K562 (cell line): ENCODE measurements around the gene ERVV-1. TPM values are rescaled to one million over a fixed set of nuclear protein-coding genes. Genes with fewer than 3 reads are reported as not detected.
A peak's percentile ranks its signal among the peaks of the same experiment; 100 is the strongest.

ENCODE experiments used
- ATAC-seq: fragments of 200-7000 bp; cut with Tn5 transposase; 3 replicates; pipeline ENCODE4 v1.9.1; 2020; ENCODE audit warnings: moderate library complexity
- Bru-seq: library from RNA; stranded (reverse); fragments of 400-500 nt; gene quantifications from one replicate; lab custom pipeline; 2021; lab: Mats Ljungman, UMichigan
- BruChase-seq, 2 experiments: library from RNA; stranded (reverse); fragments of 400-500 nt; gene quantifications; one replicate each; lab custom pipeline; 2021; lab: Mats Ljungman, UMichigan
- BruUV-seq: library from RNA; stranded (reverse); fragments of 400-500 nt; replicated peaks from 2 replicates; lab custom pipeline; 2021; lab: Mats Ljungman, UMichigan
- CTCF ChIA-PET: fragments of 300-600 bp; formaldehyde crosslinking; extraction: SDS; loops from one replicate; lab custom pipeline; 2021; ENCODE audit warnings: low intra/inter-chr PET ratio; lab: Yijun Ruan, JAX
- POLR2A ChIA-PET: fragments of 300-600, 350-650 bp; sonication (Branson Sonifier 250); formaldehyde crosslinking; extraction: SDS; loops from one replicate; lab custom pipeline; 2021; ENCODE audit warnings: antibody characterized with exemption, inconsistent platforms; lab: Yijun Ruan, JAX
- DNase-seq, 4 experiments: peaks; one replicate each; pipeline versions ENCODE4 v3.0.0 to v3.0.0-alpha.2; 2011 to 2018; ENCODE audit warnings: low spot score in 3 of 4, mixed read lengths in 3 of 4; ENCODE audit errors: extremely low read depth in 1 of 4
- FAIRE-seq: peaks from 2 replicates; lab custom pipeline; 2011; peaks lifted over from hg19 to GRCh38; lab: Jason Lieb, UNC
- H2AFZ ChIP-seq: 2 replicates; pipeline ENCODE4 v1.6.0; 2011; ENCODE audit warnings: low read depth, low read length, control low read depth, inconsistent platforms
- H3K27ac ChIP-seq: fragments of 200-600 bp; 3 replicates; pipeline ENCODE4 v1.8.0; 2011; ENCODE audit warnings: low read depth, mild to moderate bottlenecking, control low read depth, inconsistent platforms, low read length, moderate library complexity, mixed read lengths; ENCODE audit errors: extremely low read depth
- H3K27me3 ChIP-seq, 2 experiments: fragments of 300-600 bp in 1 of 2; 2 replicates in 1 of 2; 3 replicates in 1 of 2; pipeline versions ENCODE4 v1.6.0 to v1.8.0; 2011; ENCODE audit warnings: inconsistent platforms in 2 of 2, low read length in 2 of 2, mild to moderate bottlenecking in 1 of 2, mixed read lengths in 1 of 2, moderate library complexity in 1 of 2; ENCODE audit not compliant: control insufficient read depth in 2 of 2, insufficient read depth in 2 of 2
- H3K36me3 ChIP-seq: fragments of 300-600 bp; 3 replicates; pipeline ENCODE4 v1.8.0; 2011; ENCODE audit warnings: mild to moderate bottlenecking, low read length, inconsistent platforms; ENCODE audit not compliant: control insufficient read depth, insufficient read depth
- H3K4me1 ChIP-seq, 2 experiments: fragments of 200-600 bp in 1 of 2; replicated peaks in 1 of 2; 2 replicates in 1 of 2; 3 replicates in 1 of 2; pipeline versions ENCODE4 v1.5.1 to v1.8.0; 2011; ENCODE audit warnings: inconsistent platforms in 2 of 2, low read length in 2 of 2, mild to moderate bottlenecking in 1 of 2, mixed read lengths in 1 of 2, moderate library complexity in 1 of 2; ENCODE audit not compliant: control insufficient read depth in 2 of 2, insufficient read depth in 2 of 2
- H3K4me2 ChIP-seq: 2 replicates; pipeline ENCODE4 v1.6.1; 2011; ENCODE audit warnings: low read length, control low read depth, inconsistent platforms, mixed read lengths; ENCODE audit not compliant: insufficient read depth
- H3K4me3 ChIP-seq: fragments of 200-600 bp; sonication (generic), shearing (Covaris generic); 2 replicates; pipeline ENCODE4 v1.5.1; 2016; ENCODE audit warnings: control low read depth, inconsistent platforms
- H3K79me2 ChIP-seq: fragments of 200-600 bp; 3 replicates; pipeline ENCODE4 v1.8.0; 2011; ENCODE audit warnings: low read length, inconsistent platforms; ENCODE audit not compliant: control insufficient read depth, insufficient read depth
- H3K9ac ChIP-seq, 2 experiments: 2 replicates each; pipeline versions ENCODE4 v1.6.0 to v1.6.1; 2011; ENCODE audit warnings: low read depth in 2 of 2, low read length in 2 of 2, control low read depth in 1 of 2, inconsistent platforms in 1 of 2, mild to moderate bottlenecking in 1 of 2, mixed read lengths in 1 of 2; ENCODE audit not compliant: insufficient read depth in 1 of 2
- H3K9me1 ChIP-seq: one replicate; pipeline ENCODE4 v1.6.0; 2011; ENCODE audit warnings: inconsistent platforms, mild to moderate bottlenecking, low read length, moderate library complexity; ENCODE audit not compliant: control insufficient read depth, insufficient read depth
- H3K9me3 ChIP-seq: replicated peaks from 2 replicates; pipeline ENCODE4 v1.5.1; 2011; ENCODE audit warnings: low read depth, low read length, inconsistent platforms; ENCODE audit not compliant: control insufficient read depth, insufficient read depth
- H4K20me1 ChIP-seq: replicated peaks from 2 replicates; pipeline ENCODE4 v1.6.1; 2011; ENCODE audit warnings: low read length, inconsistent platforms, mixed read lengths; ENCODE audit not compliant: control insufficient read depth, insufficient read depth
- STAG1 ChIP-seq: sonication (generic); formaldehyde crosslinking; IDR thresholded peaks from 2 replicates; pipeline ENCODE4 v1.5.0; 2020; ENCODE audit warnings: missing genetic modification reagents, borderline replicate concordance
- ZNF224 ChIP-seq: sonication (generic); formaldehyde crosslinking; IDR thresholded peaks from 2 replicates; pipeline ENCODE4 v1.8.0; 2022; ENCODE audit warnings: mild to moderate bottlenecking, missing genetic modification reagents
- ZNF24 ChIP-seq: fragments of 450-650 bp; IDR thresholded peaks from 2 replicates; pipeline ENCODE4 v1.6.1; 2016
- WGBS: fragments of 100-300 bp; shearing (Covaris generic); methylation state at CpG from one replicate; pipeline ENCODE4 v1.1.6; 2016; ENCODE audit warnings: low coverage, mixed read lengths; ENCODE audit not compliant: insufficient coverage; ENCODE audit errors: missing lambda C conversion rate; 5-methylcytosine and 5-hydroxymethylcytosine counted together
- in situ Hi-C: fragments of 300-500 bp; cut with MboI; formaldehyde crosslinking; loops from 4 replicates; pipeline ENCODE4 v1.15.0; 2018; ENCODE audit warnings: inconsistent platforms, mixed read lengths
- intact Hi-C: fragments of 100-400 bp; cut with micrococcal nuclease; formaldehyde crosslinking; loops from 2 replicates; pipeline ENCODE4 v1.14.2; 2022
- long read RNA-seq, 3 experiments: library from polyadenylated mRNA in 2 of 3; library from RNA in 1 of 3; unstranded in 2 of 3; stranded (forward) in 1 of 3; transcript quantifications; one replicate each; pipeline ENCODE4 v2.0.0, GENCODE V29; 2019 to 2022
- polyA minus RNA-seq, 3 experiments: library from RNA; depleted of rRNA, polyadenylated mRNA; stranded (reverse); fragments of >200 nt; gene quantifications; 2 replicates each; pipeline ENCODE4 v1.2.3, GENCODE V29; 2011
- polyA plus RNA-seq, 8 experiments: library from polyadenylated mRNA; depleted of rRNA in 4 of 8; stranded (reverse) in 5 of 8; unstranded in 3 of 8; fragments of >200 nt; fragmentation: Nextera tagmentation in 2 of 8; fragmentation: Illumina TruSeq in 1 of 8; extraction: Ambion mirVana in 2 of 8; extraction: Trizol in 1 of 8; gene quantifications; 2 replicates each; pipeline versions ENCODE4 v1.2.1 to v1.2.3, GENCODE V29; 2011 to 2014; ENCODE audit warnings: inconsistent platforms in 1 of 8, missing spikeins in 1 of 8
- total RNA-seq, 7 experiments: library from RNA; depleted of rRNA in 6 of 7; stranded (reverse); fragments of >200 nt in 6 of 7; fragmentation: Illumina TruSeq in 2 of 7; extraction: Trizol in 2 of 7; gene quantifications; 2 replicates each; pipeline versions ENCODE4 v1.2.1 to v1.2.3, GENCODE V29; 2011 to 2021; ENCODE audit warnings: low replicate concordance in 1 of 7
- TF ChIP-seq, protein P1 (sequence below): fragments of 250-450 bp; sonication (Bioruptor Pico); IDR thresholded peaks from 2 replicates; pipeline ENCODE4 v1.5.0; 2021
- TF ChIP-seq, protein P2 (sequence below): sonication (generic); formaldehyde crosslinking; IDR thresholded peaks from 2 replicates; pipeline ENCODE4 v1.4.0; 2020; ENCODE audit warnings: mild to moderate bottlenecking, missing genetic modification reagents

Gene ERVV-1, protein sequence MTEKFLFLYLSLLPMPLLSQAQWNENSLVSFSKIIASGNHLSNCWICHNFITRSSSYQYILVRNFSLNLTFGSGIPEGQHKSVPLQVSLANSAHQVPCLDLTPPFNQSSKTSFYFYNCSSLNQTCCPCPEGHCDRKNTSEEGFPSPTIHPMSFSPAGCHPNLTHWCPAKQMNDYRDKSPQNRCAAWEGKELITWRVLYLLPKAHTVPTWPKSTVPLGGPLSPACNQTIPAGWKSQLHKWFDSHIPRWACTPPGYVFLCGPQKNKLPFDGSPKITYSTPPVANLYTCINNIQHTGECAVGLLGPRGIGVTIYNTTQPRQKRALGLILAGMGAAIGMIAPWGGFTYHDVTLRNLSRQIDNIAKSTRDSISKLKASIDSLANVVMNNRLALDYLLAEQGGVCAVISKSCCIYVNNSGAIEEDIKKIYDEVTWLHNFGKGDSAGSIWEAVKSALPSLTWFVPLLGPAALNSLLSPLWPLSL
- 0.16 and 0.60 TPM in 2 replicates for total RNA-seq (2011; cell fraction: chromatin; rRNA removed; ENCODE audit: low replicate concordance)
- 0.13 and 0.50 TPM in 2 replicates for total RNA-seq (2011; cell fraction: nucleolus; rRNA removed)
- 0.38 TPM in 1 of 2 replicates, not detected in the other for total RNA-seq (2011; cell fraction: nucleoplasm; rRNA removed)
- total RNA-seq (2014; rRNA removed) (not detected in 2 replicates), total RNA-seq (2014; rRNA removed; fragmentation: Illumina TruSeq; extraction: Trizol) (not detected in 2 replicates), total RNA-seq (2015; rRNA removed; fragmentation: Illumina TruSeq; extraction: Trizol) (not detected in 2 replicates), total RNA-seq (2021) (not detected in 2 replicates), polyA plus RNA-seq (2011; rRNA removed) (0.05 and 0.08 TPM in 2 replicates), polyA plus RNA-seq (2014; fragmentation: Illumina TruSeq; extraction: Trizol) (not detected in 2 replicates), polyA plus RNA-seq (2014; fragmentation: Nextera tagmentation; extraction: Ambion mirVana) (not detected), polyA plus RNA-seq (2014; rRNA removed) (not detected in 2 replicates), polyA minus RNA-seq (2011; rRNA and poly(A)+ RNA removed) (0.09 and 0.18 TPM in 2 replicates), Bru-seq, nascent RNA (not detected), BruChase-seq, experiment 1, labeled RNA remaining after a 2-hour chase (percentile 19 among the genes with signal in this experiment), BruChase-seq, experiment 2, labeled RNA remaining after a 6-hour chase (percentile 20 among the genes with signal in this experiment)
- 0.03 TPM in 1 of 2 replicates, not detected in the other for polyA plus RNA-seq (2011; cell fraction: cytosol; rRNA removed)
- polyA plus RNA-seq (2011; cell fraction: nucleus; rRNA removed), result 0.10 and 0.30 TPM in 2 replicates
- 0.06 TPM in 1 of 2 replicates, not detected in the other for polyA plus RNA-seq (2012)
- not detected in 2 replicates for polyA minus RNA-seq (2011; cell fraction: cytosol; rRNA and poly(A)+ RNA removed)
- polyA minus RNA-seq (2011; cell fraction: nucleus; rRNA and poly(A)+ RNA removed), result 0.11 TPM in 1 of 2 replicates, not detected in the other
- long read RNA-seq, experiment 1, result 0 reads
- long read RNA-seq, experiment 2, result 0 reads
- long read RNA-seq, experiment 3, result 0 reads

DNA sequence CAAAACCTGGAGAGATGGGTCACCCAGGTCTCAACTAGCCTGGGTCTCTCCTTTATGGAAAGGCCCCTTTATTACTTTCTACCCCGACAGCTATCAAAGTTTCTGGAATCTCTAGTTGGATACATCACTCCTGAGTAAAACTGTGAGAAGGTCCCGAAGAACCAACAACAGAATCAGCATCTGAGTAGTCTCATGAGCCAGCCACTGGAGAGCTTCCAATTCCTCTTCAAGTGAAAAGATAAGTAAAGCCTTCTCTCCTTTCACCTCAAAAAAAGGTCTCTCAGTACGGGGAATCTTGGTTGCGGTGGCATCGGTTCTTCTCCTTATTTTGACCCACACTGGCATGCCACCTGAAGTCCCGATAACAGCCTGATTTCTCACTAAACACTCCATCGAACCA, at the start of gene ERVV-1:
Gene ERVV-1 (plus strand): TSS at position 301 of the 400 bp plus-strand sequence. CDS start 170 bp downstream, outside the sequence.
- intact Hi-C loops, result no loop called here
- in situ Hi-C loops, result no loop called here
- POLR2A ChIA-PET, result no interaction called here
- TF ChIP-seq ZNF224 (CRISPR knock-in tag) (no peak), STAG1 (CRISPR knock-in tag) (no peak), ZNF24 (no peak)
- TF ChIP-seq, protein P1, sequence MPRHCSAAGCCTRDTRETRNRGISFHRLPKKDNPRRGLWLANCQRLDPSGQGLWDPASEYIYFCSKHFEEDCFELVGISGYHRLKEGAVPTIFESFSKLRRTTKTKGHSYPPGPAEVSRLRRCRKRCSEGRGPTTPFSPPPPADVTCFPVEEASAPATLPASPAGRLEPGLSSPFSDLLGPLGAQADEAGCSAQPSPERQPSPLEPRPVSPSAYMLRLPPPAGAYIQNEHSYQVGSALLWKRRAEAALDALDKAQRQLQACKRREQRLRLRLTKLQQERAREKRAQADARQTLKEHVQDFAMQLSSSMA (CRISPR knock-in tag), result no peak
- TF ChIP-seq, protein P2, sequence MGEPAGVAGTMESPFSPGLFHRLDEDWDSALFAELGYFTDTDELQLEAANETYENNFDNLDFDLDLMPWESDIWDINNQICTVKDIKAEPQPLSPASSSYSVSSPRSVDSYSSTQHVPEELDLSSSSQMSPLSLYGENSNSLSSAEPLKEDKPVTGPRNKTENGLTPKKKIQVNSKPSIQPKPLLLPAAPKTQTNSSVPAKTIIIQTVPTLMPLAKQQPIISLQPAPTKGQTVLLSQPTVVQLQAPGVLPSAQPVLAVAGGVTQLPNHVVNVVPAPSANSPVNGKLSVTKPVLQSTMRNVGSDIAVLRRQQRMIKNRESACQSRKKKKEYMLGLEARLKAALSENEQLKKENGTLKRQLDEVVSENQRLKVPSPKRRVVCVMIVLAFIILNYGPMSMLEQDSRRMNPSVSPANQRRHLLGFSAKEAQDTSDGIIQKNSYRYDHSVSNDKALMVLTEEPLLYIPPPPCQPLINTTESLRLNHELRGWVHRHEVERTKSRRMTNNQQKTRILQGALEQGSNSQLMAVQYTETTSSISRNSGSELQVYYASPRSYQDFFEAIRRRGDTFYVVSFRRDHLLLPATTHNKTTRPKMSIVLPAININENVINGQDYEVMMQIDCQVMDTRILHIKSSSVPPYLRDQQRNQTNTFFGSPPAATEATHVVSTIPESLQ, result no peak
- Histone ChIP-seq H3K27ac (no peak within 1 kb of the TSS), H3K36me3 (no peaks in the 10 kb centered on the region), H3K4me2 (no peak within 1 kb of the TSS), H3K9me3 (no peaks in the 10 kb centered on the region), H3K4me1 (no peaks in the 10 kb centered on the region), H3K9me1 (no peaks in the 10 kb centered on the region), H3K4me3 (no peak within 1 kb of the TSS), H3K79me2 (no peaks in the 10 kb centered on the region), H3K27me3 (peaks cover 19 to 24% of the 10 kb centered on the region in 2 experiments; a peak in 4 of 5 replicates), H2AFZ (no peak within 1 kb of the TSS), H4K20me1 (no peaks in the 10 kb centered on the region), H3K9ac (no peak within 1 kb of the TSS)
- FAIRE-seq, result no peak
- BruUV-seq, result no TSS peak
- no peak for DNase-seq
- WGBS, result 0% methylated on average over 7 of the region's 7 CpGs
- CTCF ChIA-PET, result no interaction called here
- no peak for ATAC-seq
